HCT116 (cell line): ENCODE results near the gene PGBD5.

Source experiments
- CTCF ChIP-seq, 3 experiments: fragments of 200-600 bp in 1 of 3; sonication (generic) in 1 of 3; IDR thresholded peaks in 2 of 3; conservative IDR thresholded peaks in 1 of 3; 2 replicates each; pipeline ENCODE4 v1.5.1; 2012 to 2017; ENCODE audit warnings: low read depth in 2 of 3, low read length in 2 of 3, antibody characterized with exemption in 1 of 3, borderline replicate concordance in 1 of 3, control low read depth in 1 of 3, mild to moderate bottlenecking in 1 of 3, mixed read lengths in 1 of 3, mixed run types in 1 of 3, moderate library complexity in 1 of 3; ENCODE audit not compliant: insufficient read depth in 1 of 3
- EGR1 ChIP-seq: IDR thresholded peaks from 2 replicates; pipeline ENCODE4 v1.6.1; 2012; ENCODE audit warnings: low read depth
- ELF1 ChIP-seq: IDR thresholded peaks from 2 replicates; pipeline ENCODE4 v1.6.1; 2012; ENCODE audit warnings: low read depth, borderline replicate concordance
- EZH2 ChIP-seq: fragments of 200-600 bp; sonication (generic); IDR thresholded peaks from 2 replicates; pipeline ENCODE4 v1.6.1; 2017; ENCODE audit warnings: antibody characterized with exemption, mixed run types
- EZH2phosphoT487 ChIP-seq: fragments of 200-600 bp; IDR thresholded peaks from 2 replicates; pipeline ENCODE4 v1.6.1; 2018; ENCODE audit warnings: antibody characterized with exemption, borderline replicate concordance
- JUND ChIP-seq: IDR thresholded peaks from 2 replicates; pipeline ENCODE4 v1.6.1; 2012
- POLR2A ChIP-seq: IDR thresholded peaks from 2 replicates; pipeline ENCODE4 v1.7.0; 2011; ENCODE audit warnings: borderline replicate concordance; ENCODE audit not compliant: insufficient read depth, insufficient read length; ENCODE audit errors: extremely low read depth
- POLR2AphosphoS5 ChIP-seq: IDR thresholded peaks from 2 replicates; pipeline ENCODE4 v1.6.1; 2011; ENCODE audit warnings: mild to moderate bottlenecking, low read depth, low read length, moderate library complexity
- RAD21 ChIP-seq: IDR thresholded peaks from 2 replicates; pipeline ENCODE4 v1.6.1; 2012; ENCODE audit warnings: low read depth, mild to moderate bottlenecking
- YY1 ChIP-seq: IDR thresholded peaks from 2 replicates; pipeline ENCODE4 v1.6.1; 2011; ENCODE audit warnings: low read length, low read depth, moderate library complexity, mild to moderate bottlenecking; ENCODE audit not compliant: insufficient replicate concordance; ENCODE audit errors: extremely low read depth
- ZFX ChIP-seq: fragments of 450-650 bp; IDR thresholded peaks from 2 replicates; pipeline ENCODE4 v1.6.1; 2017

GRCh38 chr1:230383425-230383824, 42.7 kb downstream of the PGBD5 start:
- TF ChIP-seq CTCF (IDR thresholded peaks at IDR 0.05 in 2 of 3, conservative IDR thresholded peaks at IDR 0.05 in 1 of 3; ENCODE audit: borderline replicate concordance in 1 of 3, insufficient read depth in 1 of 3, low read depth in 2 of 3, low read length in 2 of 3) (no peak), EZH2phosphoT487 (no peak), EZH2 (no peak), POLR2AphosphoS5 (no peak), RAD21 (no peak), ZFX (no peak), JUND (no peak), POLR2A (no peak), ELF1 (no peak), EGR1 (no peak), YY1 (no peak)
